Gastroesophageal sphincter (tissue), 4 donors: ENCODE measurements around the gene ELOVL4. TPM values are rescaled to one million over a fixed set of nuclear protein-coding genes. Genes with fewer than 3 reads are reported as not detected.

Experiments used
- ATAC-seq: fragments of 150-250 bp; one replicate; pipeline ENCODE4 v1.9.1; 2016; ENCODE audit warnings: mild to moderate bottlenecking, moderate library complexity
- H3K27ac ChIP-seq, 4 donors: fragments of 200-600 bp; sonication (generic) in 3 of 4; 1 replicate in 3 of 4; 2 replicates in 1 of 4; pipeline ENCODE4 v1.5.1; 2016 to 2019
- H3K27me3 ChIP-seq: fragments of 200-600 bp; sonication (generic); one replicate; pipeline ENCODE4 v1.5.1; 2019
- H3K36me3 ChIP-seq, 2 donors: fragments of 200-600 bp; sonication (generic); one replicate each; pipeline ENCODE4 v1.5.1; 2019; ENCODE audit warnings: control low read depth in 1 of 2
- H3K4me1 ChIP-seq, 3 donors: fragments of 200-600 bp; sonication (generic); 1 replicate in 2 of 3; 2 replicates in 1 of 3; pipeline ENCODE4 v1.5.1; 2016 to 2019; ENCODE audit warnings: control low read depth in 2 of 3
- H3K4me3 ChIP-seq, 2 donors: fragments of 200-600 bp; sonication (generic); one replicate each; pipeline ENCODE4 v1.5.1; 2019; ENCODE audit warnings: mild to moderate bottlenecking in 1 of 2, moderate library complexity in 1 of 2
- H3K9me3 ChIP-seq, 3 donors: fragments of 200-600 bp; sonication (generic); one replicate each; pipeline ENCODE4 v1.5.1; 2017 to 2019; ENCODE audit warnings: control low read depth in 2 of 3
- CTCF ChIP-seq, 4 experiments: fragments of 200-600 bp in 2 of 4; fragments of 450-650 bp in 2 of 4; sonication (generic) in 1 of 4; IDR thresholded peaks; one replicate each; pipeline ENCODE4 v1.5.1; 2017 to 2019; ENCODE audit warnings: antibody characterized with exemption in 4 of 4, mild to moderate bottlenecking in 2 of 4, moderate library complexity in 2 of 4
- EP300 ChIP-seq: sonication (generic); formaldehyde crosslinking; IDR thresholded peaks from one replicate; pipeline ENCODE4 v1.6.1; 2017; ENCODE audit warnings: antibody characterized with exemption, mild to moderate bottlenecking
- POLR2A ChIP-seq, 2 donors: fragments of 450-650 bp; IDR thresholded peaks; one replicate each; pipeline ENCODE4 v1.6.1; 2017; ENCODE audit warnings: antibody characterized with exemption in 2 of 2, mild to moderate bottlenecking in 2 of 2, moderate library complexity in 1 of 2
- POLR2AphosphoS5 ChIP-seq: sonication (generic); formaldehyde crosslinking; IDR thresholded peaks from one replicate; pipeline ENCODE4 v1.6.1; 2017; ENCODE audit warnings: antibody characterized with exemption
- WGBS, 2 donors: methylation state at CpG; one replicate each; pipeline ENCODE4 v1.1.5; 2018; ENCODE audit warnings: low coverage in 1 of 2; 5-methylcytosine and 5-hydroxymethylcytosine counted together
- total RNA-seq, 4 donors: library from RNA; depleted of rRNA; stranded (reverse); fragments of >200 nt; gene quantifications; one replicate each; pipeline ENCODE4 v1.1.0, GENCODE V29; 2016

ELOVL4 gene
- total RNA-seq, 4 donors from 2014 or later = 2.3 to 3.7 (median 2.8) TPM

- H3K9me3 ChIP-seq = no peaks in the 10 kb centered on the region
- no peak overlapping the region for H3K4me3 ChIP-seq
- H3K27me3 ChIP-seq = no peaks in the 10 kb centered on the region
- ATAC-seq = no peak
- TF ChIP-seq EP300 = no peak
- no peak for TF ChIP-seq POLR2AphosphoS5
- TF ChIP-seq POLR2A (IDR thresholded peaks at IDR 0.05) = no peak
- TF ChIP-seq CTCF (IDR thresholded peaks at IDR 0.05) = no peak
- no peaks in the 10 kb centered on the region for H3K36me3 ChIP-seq
- 100% methylated on average over 1 of the region's 1 CpG for WGBS, 2 donors
- H3K4me1 ChIP-seq = peaks cover 5 to 30% (median 8%) of the 10 kb centered on the region in 3 donors
- no peak overlapping the region for H3K27ac ChIP-seq
These were observed 4.2 kb downstream of the ELOVL4 start for GRCh38 chr6:79943133-79943532.

- H3K4me1 ChIP-seq = peaks cover 5 to 17% (median 8%) of the 10 kb centered on the region in 3 donors
- TF ChIP-seq POLR2A (IDR thresholded peaks at IDR 0.05) (no peak), EP300 (no peak)
- no peaks in the 10 kb centered on the region for H3K9me3 ChIP-seq
- H3K4me3 ChIP-seq = no peak overlapping the region
- ATAC-seq = no peak
- H3K27me3 ChIP-seq = no peaks in the 10 kb centered on the region
- WGBS, 2 donors = 78 to 81% methylated on average over 3 to 5 of the region's 5 CpGs
- no peaks in the 10 kb centered on the region for H3K36me3 ChIP-seq
- no peak overlapping the region for H3K27ac ChIP-seq
These were observed 5.7 kb downstream of the ELOVL4 start for GRCh38 chr6:79941489-79942151.

GRCh38 chr6:79928478-79928998, 18.8 kb downstream of the ELOVL4 start:
- no peak overlapping the region for H3K27ac ChIP-seq
- H3K27me3 ChIP-seq = no peaks in the 10 kb centered on the region
- no peak overlapping the region for H3K4me3 ChIP-seq
- 71 to 78% methylated on average over 1 of the region's 1 CpG for WGBS, 2 donors
- H3K4me1 ChIP-seq = no peaks in the 10 kb centered on the region
- H3K36me3 ChIP-seq = peaks cover 0 to 4% of the 10 kb centered on the region in 2 donors
- TF ChIP-seq POLR2A (IDR thresholded peaks at IDR 0.05) (no peak), CTCF (IDR thresholded peaks at IDR 0.05) (no peak)
- no peaks in the 10 kb centered on the region for H3K9me3 ChIP-seq
- ATAC-seq = no peak

- ATAC-seq = no peak
- Histone ChIP-seq H3K4me3 (no peak overlapping the region), H3K4me1 (no peaks in the 10 kb centered on the region), H3K27me3 (no peaks in the 10 kb centered on the region), H3K9me3 (no peaks in the 10 kb centered on the region), H3K36me3 (peaks cover 0 to 4% of the 10 kb centered on the region in 2 donors), H3K27ac (no peak overlapping the region)
- no peak for TF ChIP-seq CTCF (IDR thresholded peaks at IDR 0.05)
- 65 to 67% methylated on average over 3 of the region's 3 CpGs for WGBS, 2 donors
These were observed 19.6 kb downstream of the ELOVL4 start for GRCh38 chr6:79927758-79928157.

GRCh38 chr6:79923270-79923669, 24.1 kb downstream of the ELOVL4 start:
- no peak for ATAC-seq
- no peak overlapping the region for H3K27ac ChIP-seq

More at GRCh38 chr6:79923270-79923669, 24.1 kb downstream of the ELOVL4 start:
- Histone ChIP-seq H3K27me3 (no peaks in the 10 kb centered on the region), H3K36me3 (peaks cover 0 to 26% of the 10 kb centered on the region in 2 donors), H3K4me1 (no peaks in the 10 kb centered on the region), H3K4me3 (no peak overlapping the region), H3K9me3 (no peaks in the 10 kb centered on the region)
- TF ChIP-seq POLR2A (IDR thresholded peaks at IDR 0.05) = no peak
- no peak for TF ChIP-seq POLR2AphosphoS5
- TF ChIP-seq EP300 = no peak
- no peak for TF ChIP-seq CTCF (IDR thresholded peaks at IDR 0.05)
- 51 to 69% methylated on average over 2 of the region's 2 CpGs for WGBS, 2 donors
